Colon (tissue), 2 donors: Measurements from ENCODE around the gene TPM2.

Experiments
- FAIRE-seq: peaks from 2 replicates; lab custom pipeline; 2012; peaks lifted over from hg19 to GRCh38; lab: Jason Lieb, UNC
- donor health status: control.
- donor health status: control.

The TPM2 gene

DNA sequence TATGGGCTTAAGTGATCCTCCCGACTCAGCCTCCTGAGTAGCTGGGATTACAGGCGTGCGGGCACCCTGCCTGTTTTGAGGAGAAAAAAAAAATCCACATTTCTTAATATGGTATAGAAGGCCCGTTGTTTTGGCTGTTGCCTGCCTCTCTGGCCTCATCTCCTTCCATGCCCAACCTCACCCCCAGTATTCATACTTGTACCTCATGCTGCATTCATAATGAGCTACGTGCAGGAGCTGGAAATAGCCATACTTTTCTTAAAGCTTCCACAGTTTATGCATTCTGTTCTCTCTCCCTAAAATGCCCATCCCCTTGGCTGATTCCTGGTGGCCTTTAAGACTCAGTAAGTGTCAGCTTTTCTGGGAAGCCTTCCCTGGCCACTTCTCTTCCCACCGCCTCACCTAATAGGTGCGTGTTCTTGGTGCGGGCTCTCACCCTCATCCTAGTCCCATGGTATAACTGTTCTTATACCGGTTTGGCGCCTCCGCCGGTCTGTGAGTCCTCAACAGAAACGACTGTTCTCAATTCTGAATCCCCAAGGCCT is 2.1 kb upstream of the TPM2 start:
- no peak for FAIRE-seq

DNA sequence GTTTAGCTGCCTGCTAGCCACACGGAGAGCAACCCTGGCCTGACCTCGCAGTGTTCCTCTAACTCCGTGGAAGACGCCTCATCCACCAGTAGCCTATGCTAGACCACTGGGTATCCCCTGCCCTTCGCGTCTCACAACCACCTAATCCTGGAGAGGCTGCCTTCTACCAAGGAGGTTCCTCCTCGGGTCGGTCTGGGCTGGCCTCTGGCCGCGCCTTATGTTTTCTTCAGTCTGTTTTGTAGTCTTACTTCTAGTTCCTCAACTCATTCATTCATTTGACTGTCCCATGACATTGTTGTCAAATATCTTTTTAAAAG is 1.6 kb upstream of the TPM2 start:
- FAIRE-seq, result no peak

GRCh38 chr9:35690614-35691333 is 1.0 kb upstream of the TPM2 start:
- no peak for FAIRE-seq

DNA sequence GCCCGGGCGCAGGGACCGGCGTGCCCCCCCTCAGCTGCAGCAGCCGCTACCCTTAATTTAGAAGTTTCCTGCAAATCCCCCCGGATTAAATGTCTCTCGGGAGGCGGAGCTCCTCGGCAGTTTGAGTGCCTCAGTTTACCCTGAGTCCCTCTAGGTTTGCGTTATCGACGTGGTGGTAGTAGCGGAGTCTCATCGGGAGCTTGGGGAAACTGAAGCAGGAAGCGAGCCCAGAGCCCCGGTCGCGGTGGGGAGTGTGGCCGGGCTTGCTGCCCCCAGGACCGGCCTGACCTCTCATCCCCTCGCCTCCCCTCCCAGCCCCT is 529 bp upstream of the TPM2 start:
- no peak for FAIRE-seq

DNA sequence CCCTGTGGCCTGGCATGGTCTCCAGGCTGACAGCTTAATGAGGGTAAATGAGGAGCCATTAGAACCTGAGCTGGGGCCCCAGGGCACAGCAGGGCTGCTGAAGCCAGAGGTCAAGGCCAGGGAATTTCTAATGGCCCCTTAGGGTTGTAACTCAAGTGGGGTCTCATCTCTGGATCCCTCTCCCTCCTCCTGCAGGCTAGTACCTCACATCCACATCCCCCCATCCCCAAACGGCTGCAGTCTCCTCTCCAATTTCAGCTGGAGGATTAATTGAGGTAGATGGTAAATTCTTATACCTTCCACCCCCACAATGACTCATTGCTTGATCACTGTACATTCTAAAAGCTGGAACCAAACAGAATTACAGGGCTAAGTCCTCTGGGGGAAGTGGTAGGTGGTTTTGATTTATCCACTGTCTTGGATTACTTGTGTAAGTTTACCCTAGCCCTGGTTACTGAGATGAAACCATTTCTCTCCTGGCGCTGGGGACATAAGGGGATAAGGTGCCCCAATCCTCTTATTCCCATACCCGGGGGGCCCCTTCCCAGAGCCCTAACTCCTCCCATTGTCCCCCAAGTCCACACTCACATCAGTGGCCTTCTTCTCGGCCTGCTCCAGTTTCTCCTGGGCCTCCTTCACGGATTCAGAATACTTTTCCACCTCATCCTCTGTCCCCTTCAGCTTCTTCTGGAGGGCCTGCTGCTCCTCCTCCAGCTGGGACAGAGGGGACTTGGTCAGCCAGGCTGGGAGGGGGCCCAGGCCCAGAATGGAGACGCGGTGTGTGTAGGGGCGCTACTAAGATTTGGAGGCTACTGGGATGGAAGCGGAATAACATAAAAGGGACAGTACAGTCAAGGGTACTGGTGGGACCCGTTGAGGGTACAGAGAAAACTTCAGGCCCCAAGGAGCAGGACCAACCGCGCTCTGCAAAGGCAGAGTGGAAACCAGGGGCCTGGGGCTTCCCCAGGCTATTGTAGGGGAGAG is 875 bp downstream of the TPM2 start:
- FAIRE-seq, result no peak

DNA sequence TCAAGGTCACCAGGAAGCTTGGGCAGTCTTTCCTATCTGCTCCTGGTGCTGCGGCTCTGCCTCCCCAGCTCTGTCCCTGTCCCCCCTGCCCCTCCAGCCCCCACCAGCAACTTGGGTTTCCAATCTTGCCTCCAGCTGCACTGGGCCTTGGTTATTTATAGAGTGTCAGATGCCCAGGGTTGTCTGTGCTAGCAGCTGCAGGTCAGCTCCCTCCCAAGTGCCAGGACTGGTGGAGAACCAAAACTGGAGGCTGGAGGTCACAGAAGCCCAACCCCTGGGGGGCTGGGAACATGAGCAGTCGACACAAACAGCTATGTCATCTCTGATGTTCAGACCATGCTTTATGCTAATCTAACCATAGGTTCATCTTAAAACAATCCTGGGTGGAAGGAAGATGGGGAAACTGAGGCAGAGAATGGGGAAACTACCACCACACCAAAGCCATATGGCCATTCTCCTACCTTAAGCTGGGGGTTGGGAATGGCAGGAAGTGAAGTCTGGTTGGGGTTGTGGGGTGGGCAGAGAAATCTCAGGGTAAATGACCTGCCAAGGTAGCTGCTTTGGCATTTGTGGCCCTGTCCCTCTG is 1.7 kb downstream of the TPM2 start:
- no peak for FAIRE-seq

- FAIRE-seq, result no peak
Observed at GRCh38 chr9:35687306-35687705, 2.4 kb downstream of the TPM2 start.

- FAIRE-seq, result no peak
Observed at GRCh38 chr9:35686222-35687203, 3.2 kb downstream of the TPM2 start.

DNA sequence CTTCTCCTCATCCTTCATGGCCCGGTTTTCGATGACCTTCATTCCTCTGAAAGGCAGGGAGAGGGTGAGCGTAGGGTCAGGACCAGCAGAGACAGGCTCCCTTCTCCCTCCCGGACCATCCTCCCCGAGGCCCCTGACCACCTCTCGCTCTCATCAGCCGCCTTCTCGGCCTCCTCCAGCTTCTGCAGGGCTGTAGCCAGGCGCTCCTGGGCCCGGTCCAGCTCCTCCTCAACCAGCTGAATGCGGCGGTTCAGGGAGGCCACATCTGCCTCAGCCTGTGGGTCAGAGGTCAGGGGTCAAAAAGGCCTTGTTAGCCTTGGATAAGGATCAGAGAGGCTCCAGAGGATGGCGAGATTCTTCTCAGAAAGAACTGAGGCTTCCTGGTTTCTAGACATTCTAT is 4.2 kb downstream of the TPM2 start:
- no peak for FAIRE-seq

DNA sequence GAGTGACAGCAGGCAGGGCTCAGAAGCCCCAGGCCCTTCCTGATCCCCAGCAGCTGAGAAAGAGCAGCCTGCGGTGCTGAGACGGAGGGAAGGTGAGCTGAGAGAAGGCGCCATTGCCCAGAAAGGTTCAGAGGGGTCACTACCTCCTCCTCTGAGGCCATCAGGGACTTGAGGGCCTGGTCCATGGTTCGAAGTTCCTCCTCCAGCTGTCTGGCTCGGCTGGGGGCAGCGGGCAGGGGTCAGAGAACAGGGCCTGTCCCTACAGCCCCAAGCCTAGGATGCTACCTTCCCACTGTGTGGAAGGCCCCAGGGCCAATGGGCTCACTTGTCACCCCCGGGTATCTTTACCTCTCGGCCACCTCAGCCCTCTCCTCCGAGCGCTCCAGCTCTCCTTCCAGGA is 4.8 kb downstream of the TPM2 start:
- FAIRE-seq, result no peak

GRCh38 chr9:35683323-35683722 is 6.4 kb downstream of the TPM2 start:
- FAIRE-seq, result no peak

DNA sequence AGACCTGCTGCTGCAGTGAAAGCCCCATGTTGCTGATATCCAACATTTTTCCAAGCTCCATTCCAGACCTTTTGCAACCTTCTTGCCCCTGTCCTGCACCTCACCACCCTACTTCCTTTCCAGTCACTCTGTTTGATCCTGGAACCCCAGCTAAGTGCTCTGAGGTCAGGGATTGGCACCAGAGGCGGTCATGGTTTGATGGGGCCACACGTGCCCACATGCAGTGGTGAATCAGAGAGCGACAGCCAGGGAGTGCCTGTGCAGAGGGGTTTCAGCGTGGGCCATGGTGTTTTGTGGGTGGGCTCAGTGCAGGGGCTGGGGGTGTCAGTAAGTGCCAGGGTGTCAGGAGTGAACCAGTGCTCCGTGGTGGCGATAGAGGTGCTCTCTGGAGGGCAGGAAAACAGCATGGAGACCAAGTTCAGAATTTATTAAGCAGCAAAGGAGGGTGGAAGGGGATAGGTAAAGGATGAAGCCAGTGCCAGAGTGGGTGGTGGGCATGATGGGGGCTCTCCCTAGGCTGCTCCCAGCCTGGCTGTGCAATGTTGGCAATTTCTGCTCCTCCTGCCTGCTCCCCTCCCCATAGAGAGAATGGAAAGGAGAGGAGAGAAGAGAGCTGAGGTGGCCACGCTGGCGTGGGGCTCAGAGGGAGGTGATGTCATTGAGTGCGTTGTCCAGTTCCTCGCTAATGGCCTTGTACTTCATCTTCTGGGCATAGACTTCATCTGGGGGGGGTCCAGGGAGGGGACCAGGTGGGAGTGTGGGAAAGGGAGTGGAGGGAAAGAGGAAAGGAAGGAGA is 7.0 kb downstream of the TPM2 start:
- no peak for FAIRE-seq

GRCh38 chr9:35682051-35682450 is 7.7 kb downstream of the TPM2 start:
- no peak for FAIRE-seq

DNA sequence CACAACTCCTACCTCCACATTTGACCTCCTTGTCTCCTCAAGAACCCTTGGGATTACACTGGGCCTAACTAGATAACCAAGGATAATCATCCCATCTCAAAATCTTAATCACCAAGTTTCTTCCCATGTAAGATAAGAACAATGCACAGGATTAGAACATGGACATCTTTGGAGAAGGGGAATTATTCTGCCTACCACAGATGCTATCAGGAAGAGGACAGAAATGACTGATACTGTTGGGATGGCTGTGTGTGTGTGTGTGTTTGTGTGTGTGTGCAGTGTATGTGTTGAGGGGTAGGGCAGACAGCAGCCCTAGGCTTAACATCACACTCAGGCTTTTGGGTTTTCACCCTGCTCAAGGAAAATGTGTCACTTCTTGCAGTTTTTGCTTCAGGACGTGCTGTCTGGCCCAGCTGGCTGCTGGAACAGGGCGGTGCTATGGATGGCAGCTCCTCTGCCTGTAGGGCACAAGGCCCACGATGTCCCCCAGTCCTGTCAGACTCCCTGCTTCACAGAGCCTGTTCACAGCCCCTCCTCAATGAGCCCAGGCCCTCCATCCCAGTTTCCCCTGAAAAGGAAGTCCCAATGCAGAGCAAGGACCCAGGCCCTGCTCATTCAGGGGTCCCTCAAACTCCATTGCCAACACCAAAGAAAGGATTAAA is 8.3 kb downstream of the TPM2 start:
- FAIRE-seq, result no peak

GRCh38 chr9:35680331-35681105 is 9.2 kb downstream of the TPM2 start:
- no peak for FAIRE-seq

- no peak for FAIRE-seq
Observed at GRCh38 chr9:35679766-35680330, 9.9 kb downstream of the TPM2 start.

GRCh38 chr9:35679091-35679490 is 10.6 kb downstream of the TPM2 start:
- no peak for FAIRE-seq

- FAIRE-seq, result no peak
Observed at GRCh38 chr9:35675732-35676392, 13.9 kb downstream of the TPM2 start.

DNA sequence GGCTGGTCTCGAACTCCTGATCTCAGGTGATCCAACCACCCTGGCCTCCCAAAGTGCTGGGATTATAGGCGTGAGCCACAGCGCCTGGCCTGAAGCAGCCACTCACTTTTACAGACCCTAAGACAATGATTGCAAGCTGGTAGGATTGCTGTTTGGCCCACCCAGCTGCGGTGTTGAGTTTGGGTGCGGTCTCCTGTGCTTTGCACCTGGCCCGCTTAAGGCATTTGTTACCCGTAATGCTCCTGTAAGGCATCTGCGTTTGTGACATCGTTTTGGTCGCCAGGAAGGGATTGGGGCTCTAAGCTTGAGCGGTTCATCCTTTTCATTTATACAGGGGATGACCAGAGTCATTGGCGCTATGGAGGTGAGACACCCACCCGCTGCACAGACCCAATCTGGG is 14.5 kb downstream of the TPM2 start:
- FAIRE-seq, result no peak
